Testis (tissue), 3 donors: ENCODE data around the gene ANKRD27. TPM values are rescaled to one million over a fixed set of nuclear protein-coding genes. Genes with fewer than 3 reads are reported as not detected.

Source experiments
- DNase-seq: peaks from one replicate; pipeline ENCODE4 v3.0.0-alpha.2; 2019
- H3K27ac ChIP-seq, 2 donors: fragments of 200-600 bp; sonication (generic); one replicate each; pipeline ENCODE4 v1.5.1; 2019
- H3K27me3 ChIP-seq: fragments of 200-600 bp; sonication (generic); one replicate; pipeline ENCODE4 v1.5.1; 2019
- H3K36me3 ChIP-seq: fragments of 200-600 bp; sonication (generic); one replicate; pipeline ENCODE4 v1.5.1; 2017; ENCODE audit warnings: low read depth; ENCODE audit errors: missing control alignments
- H3K4me1 ChIP-seq: fragments of 200-600 bp; sonication (generic); one replicate; pipeline ENCODE4 v1.5.1; 2019
- H3K4me3 ChIP-seq, 2 donors: fragments of 200-600 bp; sonication (generic); one replicate each; pipeline ENCODE4 v1.5.1; 2017 to 2019
- H3K9me3 ChIP-seq: fragments of 200-600 bp; sonication (generic); one replicate; pipeline ENCODE4 v1.5.1; 2017
- POLR2A ChIP-seq: fragments of 450-650 bp; IDR thresholded peaks from one replicate; pipeline ENCODE4 v1.6.1; 2017; ENCODE audit warnings: antibody characterized with exemption, mild to moderate bottlenecking, moderate library complexity
- WGBS, 2 donors: methylation state at CpG; one replicate each; pipeline ENCODE4 v1.1.5; 2018; 5-methylcytosine and 5-hydroxymethylcytosine counted together
- intact Hi-C: fragments of 100-400 bp; cut with DNase I; formaldehyde crosslinking; loops from one replicate; pipeline ENCODE4 v1.15.1; 2023; ENCODE audit warnings: low total_unique reads
- polyA plus RNA-seq: library from polyadenylated mRNA; stranded (reverse); fragments of 350-450 nt; fragmentation: Illumina TruSeq; extraction: RNeasy Lipid Tissue Mini Kit (QIAGEN cat#74804); gene quantifications from one replicate; pipeline ENCODE4 v1.2.3, GENCODE V29; 2014; ENCODE audit warnings: low read depth, low replicate concordance; ENCODE audit not compliant: insufficient read depth
- total RNA-seq, 2 donors: library from RNA; depleted of rRNA; stranded (reverse); fragments of >200 nt; gene quantifications; one replicate each; pipeline ENCODE4 v1.2.3, GENCODE V29; 2016
- TF ChIP-seq, protein P1 (sequence below), 3 experiments: fragments of 450-650 bp in 2 of 3; fragments of 200-600 bp in 1 of 3; sonication (generic) in 1 of 3; IDR thresholded peaks; one replicate each; pipeline ENCODE4 v1.5.1; 2016 to 2019; ENCODE audit warnings: antibody characterized with exemption in 3 of 3, mild to moderate bottlenecking in 2 of 3, moderate library complexity in 1 of 3

ANKRD27 gene
- total and polyA plus RNA-seq, 3 donors from 2014 or later = 34.6 to 54.4 (median 45.8) TPM

DNA sequence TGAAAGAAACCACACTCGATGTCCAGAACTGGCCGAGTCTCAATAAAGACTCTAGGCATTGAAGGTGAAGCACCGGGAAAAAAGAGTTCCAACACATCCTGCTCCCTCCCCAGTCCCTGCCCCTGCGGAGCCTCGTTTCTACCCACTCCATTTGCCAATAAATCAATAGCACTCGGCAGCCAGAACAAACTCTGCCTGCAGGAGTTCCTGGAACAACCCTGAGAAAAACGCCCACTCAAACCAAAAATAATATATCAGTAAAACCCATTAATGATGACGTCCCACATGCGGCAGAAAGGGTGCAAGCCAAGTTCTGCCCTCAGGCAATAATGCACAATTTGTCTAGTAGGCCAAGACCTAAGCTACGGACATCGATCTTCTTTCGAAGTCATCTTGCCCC lies 53.0 kb downstream of the ANKRD27 start:
- no peaks in the 10 kb centered on the region for H3K27me3 ChIP-seq
- H3K9me3 ChIP-seq = no peaks in the 10 kb centered on the region
- WGBS, 2 donors = 70 to 84% methylated on average over 12 of the region's 12 CpGs
- no peak overlapping the region for H3K4me3 ChIP-seq
- no peak overlapping the region for H3K27ac ChIP-seq
- H3K4me1 ChIP-seq = no peaks in the 10 kb centered on the region
- TF ChIP-seq, protein P1, sequence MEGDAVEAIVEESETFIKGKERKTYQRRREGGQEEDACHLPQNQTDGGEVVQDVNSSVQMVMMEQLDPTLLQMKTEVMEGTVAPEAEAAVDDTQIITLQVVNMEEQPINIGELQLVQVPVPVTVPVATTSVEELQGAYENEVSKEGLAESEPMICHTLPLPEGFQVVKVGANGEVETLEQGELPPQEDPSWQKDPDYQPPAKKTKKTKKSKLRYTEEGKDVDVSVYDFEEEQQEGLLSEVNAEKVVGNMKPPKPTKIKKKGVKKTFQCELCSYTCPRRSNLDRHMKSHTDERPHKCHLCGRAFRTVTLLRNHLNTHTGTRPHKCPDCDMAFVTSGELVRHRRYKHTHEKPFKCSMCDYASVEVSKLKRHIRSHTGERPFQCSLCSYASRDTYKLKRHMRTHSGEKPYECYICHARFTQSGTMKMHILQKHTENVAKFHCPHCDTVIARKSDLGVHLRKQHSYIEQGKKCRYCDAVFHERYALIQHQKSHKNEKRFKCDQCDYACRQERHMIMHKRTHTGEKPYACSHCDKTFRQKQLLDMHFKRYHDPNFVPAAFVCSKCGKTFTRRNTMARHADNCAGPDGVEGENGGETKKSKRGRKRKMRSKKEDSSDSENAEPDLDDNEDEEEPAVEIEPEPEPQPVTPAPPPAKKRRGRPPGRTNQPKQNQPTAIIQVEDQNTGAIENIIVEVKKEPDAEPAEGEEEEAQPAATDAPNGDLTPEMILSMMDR (IDR thresholded peaks at IDR 0.05) = no peak
- no peak for TF ChIP-seq POLR2A
- no peaks in the 10 kb centered on the region for H3K36me3 ChIP-seq
- no peak for DNase-seq
- intact Hi-C loops = no loop called here

DNA sequence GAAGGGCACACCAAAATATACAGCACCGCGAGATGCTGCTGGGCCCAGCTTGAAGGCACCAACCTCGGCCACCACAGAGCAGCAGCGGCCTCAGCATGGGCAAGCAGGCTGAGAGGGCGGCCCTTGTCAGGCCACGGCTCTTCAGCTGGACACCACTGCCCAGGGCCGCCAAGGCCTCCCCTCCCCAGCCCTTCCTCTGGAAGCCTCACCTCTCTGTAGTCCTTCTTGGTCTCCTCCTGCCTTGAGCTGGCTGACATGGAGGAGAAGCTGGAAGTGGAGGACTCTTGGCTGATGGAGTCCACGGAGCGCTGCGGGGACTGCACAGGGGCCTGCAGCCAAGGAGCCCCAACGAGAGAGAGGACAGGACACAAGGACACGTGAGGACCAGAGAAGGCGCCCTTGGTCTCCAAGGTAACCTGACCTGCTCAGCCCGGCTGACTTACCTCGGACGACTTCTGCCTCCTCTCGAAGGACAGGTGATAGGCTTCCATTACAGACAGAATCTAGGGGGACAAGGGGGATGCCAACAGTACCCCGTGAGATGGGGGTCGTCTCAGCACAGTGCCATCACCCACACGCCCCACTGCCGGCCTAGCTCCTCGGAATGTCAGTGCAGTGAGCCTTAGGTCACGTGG lies 55.8 kb downstream of the ANKRD27 start:
- Histone ChIP-seq H3K36me3 (no peaks in the 10 kb centered on the region), H3K9me3 (no peaks in the 10 kb centered on the region), H3K27me3 (no peaks in the 10 kb centered on the region), H3K27ac (no peak overlapping the region), H3K4me1 (no peaks in the 10 kb centered on the region), H3K4me3 (no peak overlapping the region)
- intact Hi-C loops = no loop called here
- DNase-seq = no peak
- WGBS, 2 donors = 90 to 91% methylated on average over 18 to 23 of the region's 23 CpGs
- no peak for TF ChIP-seq POLR2A
- TF ChIP-seq, protein P1 (IDR thresholded peaks at IDR 0.05) = no peak

DNA sequence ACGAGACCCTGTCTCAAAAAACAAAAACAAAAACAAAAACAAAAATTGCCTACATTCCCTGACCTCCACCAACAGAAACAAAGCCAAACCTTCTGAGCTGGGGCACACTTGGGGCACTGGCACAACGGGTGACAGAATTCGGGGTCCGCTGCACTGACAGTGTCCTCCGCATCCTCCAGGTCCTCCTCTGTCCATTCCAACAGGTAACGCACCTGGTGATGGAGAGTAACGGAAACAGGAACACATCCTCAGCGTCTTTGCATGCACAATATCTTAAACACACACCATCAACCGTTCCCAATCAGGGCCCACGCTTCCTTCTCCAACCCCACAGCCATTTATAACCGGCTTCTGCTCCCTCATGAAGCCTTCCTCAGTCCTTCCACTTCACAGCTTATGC lies 59.4 kb downstream of the ANKRD27 start:
- no peak for TF ChIP-seq POLR2A
- TF ChIP-seq, protein P1 (IDR thresholded peaks at IDR 0.05) = no peak
- Histone ChIP-seq H3K36me3 (no peaks in the 10 kb centered on the region), H3K4me3 (no peak overlapping the region), H3K27me3 (no peaks in the 10 kb centered on the region), H3K27ac (no peak overlapping the region), H3K4me1 (no peaks in the 10 kb centered on the region), H3K9me3 (no peaks in the 10 kb centered on the region)
- intact Hi-C loops = no loop called here
- DNase-seq = no peak
- 84 to 86% methylated on average over 11 of the region's 11 CpGs for WGBS, 2 donors

DNA sequence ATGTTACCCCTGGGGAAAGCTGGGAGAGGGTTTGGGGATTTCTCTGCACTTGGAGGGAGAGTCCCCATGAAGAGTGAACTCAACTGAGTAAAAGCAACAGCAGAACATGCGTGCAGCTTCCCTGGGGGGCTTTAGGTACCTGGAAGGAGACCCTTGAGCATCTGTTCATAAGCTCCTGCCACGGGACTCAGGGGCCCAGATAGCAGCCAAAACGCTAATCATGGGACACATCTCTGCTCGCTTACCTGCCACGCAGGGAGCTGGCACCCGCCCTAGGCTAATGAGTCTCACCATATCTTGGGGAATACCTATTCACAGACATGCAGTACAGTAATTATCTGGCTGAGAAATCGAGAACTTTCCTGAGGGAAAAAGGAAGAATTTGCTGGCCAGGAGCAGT lies 60.1 kb downstream of the ANKRD27 start:
- TF ChIP-seq, protein P1 (IDR thresholded peaks at IDR 0.05) = no peak
- TF ChIP-seq POLR2A = no peak
- Histone ChIP-seq H3K36me3 (no peaks in the 10 kb centered on the region), H3K9me3 (no peaks in the 10 kb centered on the region), H3K27ac (no peak overlapping the region), H3K27me3 (no peaks in the 10 kb centered on the region), H3K4me1 (no peaks in the 10 kb centered on the region), H3K4me3 (no peak overlapping the region)
- WGBS, 2 donors = 89 to 96% methylated on average over 5 to 7 of the region's 7 CpGs
- intact Hi-C loops = no loop called here
- no peak for DNase-seq

DNA sequence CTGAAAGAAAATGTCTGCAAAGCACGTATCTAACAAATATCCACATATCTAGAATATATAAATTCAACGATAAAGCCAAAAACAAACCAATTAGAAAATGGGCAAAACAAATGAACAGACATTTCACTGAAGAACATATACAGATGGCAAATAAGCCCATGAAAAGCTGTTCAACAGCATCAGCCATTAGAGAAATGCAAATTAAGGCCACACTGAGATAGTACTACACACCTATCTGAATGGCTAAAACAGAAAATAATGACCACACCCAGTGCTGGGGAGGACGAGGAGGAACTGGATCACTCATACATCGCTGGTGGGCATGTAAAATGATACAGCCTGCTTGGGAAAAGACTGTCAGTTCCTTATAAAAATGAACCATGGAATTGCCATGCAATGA lies 62.0 kb downstream of the ANKRD27 start:
- no peaks in the 10 kb centered on the region for H3K27me3 ChIP-seq
- H3K4me3 ChIP-seq = no peak overlapping the region
- no peak for DNase-seq
- intact Hi-C loops = no loop called here
- TF ChIP-seq, protein P1 (IDR thresholded peaks at IDR 0.05) = no peak
- TF ChIP-seq POLR2A = no peak
- WGBS, 2 donors = 72 to 74% methylated on average over 4 of the region's 4 CpGs
- H3K36me3 ChIP-seq = no peaks in the 10 kb centered on the region
- no peaks in the 10 kb centered on the region for H3K4me1 ChIP-seq
- H3K27ac ChIP-seq = no peak overlapping the region
- H3K9me3 ChIP-seq = no peaks in the 10 kb centered on the region
